Measurements from ENCODE around the gene LRRN2.

- TF ChIP-seq GLIS3 (CRISPR knock-in tag; IDR thresholded peaks at IDR 0.05) (no peak), ESRRG (CRISPR knock-in tag; IDR thresholded peaks at IDR 0.05) (no peak)
Observed at GRCh38 chr1:204648576-204648975, 37.0 kb downstream of the LRRN2 start.

All from SK-N-SH treated with all-trans-retinoic acid at 6 μM for 48 hours (cell line).